ENCODE measurements around the gene GARNL3.

GARNL3 gene

GRCh38 chr9:127241354-127241753, 23.2 kb upstream of the GARNL3 start:
- no peak for DNase-seq

DNA sequence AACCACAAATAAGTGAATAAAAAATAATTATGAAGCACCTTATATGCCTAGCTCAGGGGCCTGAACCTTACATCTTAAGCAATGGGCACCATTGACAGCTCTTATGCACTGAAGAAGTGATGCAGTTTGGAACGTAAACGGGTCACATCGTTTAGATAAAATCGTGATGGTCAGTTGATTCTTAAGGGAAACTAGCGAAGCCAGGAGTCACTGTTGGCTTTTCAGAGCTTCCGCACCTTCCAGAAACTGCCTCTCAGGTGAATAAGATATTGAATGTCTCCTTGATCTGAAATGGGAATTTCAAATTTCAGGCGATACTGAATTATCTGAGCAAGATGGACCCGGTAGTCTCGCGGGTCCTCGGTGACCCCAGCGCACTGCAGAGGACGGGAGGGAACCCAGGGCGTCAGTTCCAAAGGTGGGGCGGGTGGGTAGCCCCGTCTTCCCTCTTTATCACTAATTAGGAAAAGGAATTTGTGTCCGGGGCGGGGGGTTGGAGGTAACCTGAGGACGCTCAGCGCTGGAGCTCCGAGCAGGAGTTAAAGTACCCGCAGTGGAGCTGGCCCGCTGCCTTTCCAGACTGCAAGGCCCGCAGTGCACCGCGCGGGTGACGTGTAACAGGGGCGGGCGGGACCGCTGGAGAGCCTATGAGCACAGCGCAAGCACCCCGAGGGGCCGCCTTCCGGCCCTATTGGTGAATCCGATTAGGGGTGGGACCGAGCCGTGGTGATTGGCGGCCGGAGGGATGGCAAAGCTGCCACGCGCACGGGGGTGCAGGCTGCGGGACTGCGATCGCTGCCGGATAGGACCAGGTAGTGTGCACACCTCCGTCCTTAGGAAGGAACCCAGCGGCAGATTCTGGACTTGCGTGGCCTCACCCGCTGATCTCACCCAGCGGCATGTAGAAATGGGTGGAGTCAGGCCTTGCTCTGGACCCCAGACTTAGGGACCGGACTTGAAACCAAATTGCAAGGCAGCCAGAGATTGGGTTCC, 19.7 kb upstream of the GARNL3 start:
- peak; percentile 90 for DNase-seq

- no peak for DNase-seq
Measured at GRCh38 chr9:127245637-127246164, 18.9 kb upstream of the GARNL3 start.

- DNase-seq, result no peak
Measured at GRCh38 chr9:127248241-127248640, 16.3 kb upstream of the GARNL3 start.

DNA sequence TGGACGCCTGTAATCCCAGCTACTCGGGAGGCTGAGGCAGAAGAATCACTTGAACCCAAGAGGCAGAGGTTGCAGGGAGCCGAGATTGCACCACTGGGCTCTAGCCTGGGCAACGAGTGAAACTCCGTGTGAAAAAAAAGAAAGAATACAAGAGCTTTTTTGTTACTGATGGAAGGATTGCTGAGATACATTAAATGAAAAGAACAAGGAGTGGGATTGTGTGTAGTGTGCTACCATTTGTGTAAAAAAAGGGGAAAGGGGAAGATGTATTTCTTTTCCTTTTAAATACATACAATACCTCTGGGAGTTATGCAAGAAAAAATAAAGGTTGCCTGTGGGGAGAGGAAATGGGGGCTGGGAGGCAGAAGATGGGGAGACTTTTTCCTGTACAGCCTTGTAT, 14.7 kb upstream of the GARNL3 start:
- no peak for DNase-seq

- DNase-seq, result no peak
Measured at GRCh38 chr9:127250896-127251391, 13.6 kb upstream of the GARNL3 start.

GRCh38 chr9:127252410-127253318, 11.9 kb upstream of the GARNL3 start:
- no peak for DNase-seq

DNA sequence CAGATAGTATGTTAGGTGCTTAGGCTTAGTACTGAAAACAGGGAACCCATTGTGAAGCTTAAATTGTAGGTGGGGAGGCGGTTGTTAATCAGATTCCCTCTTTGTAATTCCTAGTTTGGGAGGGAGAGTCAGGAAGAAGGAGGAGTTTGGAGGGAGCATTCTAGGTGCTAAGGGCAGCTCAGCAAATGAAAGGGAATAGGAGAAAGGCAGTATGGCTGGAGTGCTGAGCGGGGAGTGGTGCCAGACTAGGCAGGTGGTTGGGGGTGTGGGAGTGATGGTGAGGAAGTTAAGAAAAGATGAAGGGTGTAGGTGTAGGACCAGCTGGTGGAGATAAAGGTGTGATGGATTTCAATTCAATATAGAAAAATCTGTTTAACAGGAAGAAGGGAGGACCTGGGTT, 11.1 kb upstream of the GARNL3 start:
- DNase-seq, result no peak

DNA sequence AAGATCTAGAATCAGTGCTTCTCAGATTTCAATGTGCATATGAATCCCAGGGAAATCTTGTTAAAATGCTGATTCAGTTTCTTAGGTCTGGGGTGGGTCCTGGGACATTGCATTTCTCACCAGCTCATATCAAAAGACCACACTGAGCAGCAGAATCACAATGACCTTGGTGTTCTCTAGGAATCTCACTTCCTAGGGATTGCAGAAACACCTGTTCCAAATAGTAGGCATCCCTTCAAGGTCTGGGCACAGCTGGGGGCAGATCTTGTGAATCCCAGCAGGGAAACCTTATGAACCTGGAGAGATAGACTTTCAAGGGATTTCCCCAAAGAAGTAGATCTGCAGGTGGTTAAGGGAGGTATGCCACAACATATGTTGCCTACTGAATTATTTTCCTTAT, 8.9 kb upstream of the GARNL3 start:
- DNase-seq, result no peak

- no peak for DNase-seq
Measured at GRCh38 chr9:127256324-127256723, 8.2 kb upstream of the GARNL3 start.

DNA sequence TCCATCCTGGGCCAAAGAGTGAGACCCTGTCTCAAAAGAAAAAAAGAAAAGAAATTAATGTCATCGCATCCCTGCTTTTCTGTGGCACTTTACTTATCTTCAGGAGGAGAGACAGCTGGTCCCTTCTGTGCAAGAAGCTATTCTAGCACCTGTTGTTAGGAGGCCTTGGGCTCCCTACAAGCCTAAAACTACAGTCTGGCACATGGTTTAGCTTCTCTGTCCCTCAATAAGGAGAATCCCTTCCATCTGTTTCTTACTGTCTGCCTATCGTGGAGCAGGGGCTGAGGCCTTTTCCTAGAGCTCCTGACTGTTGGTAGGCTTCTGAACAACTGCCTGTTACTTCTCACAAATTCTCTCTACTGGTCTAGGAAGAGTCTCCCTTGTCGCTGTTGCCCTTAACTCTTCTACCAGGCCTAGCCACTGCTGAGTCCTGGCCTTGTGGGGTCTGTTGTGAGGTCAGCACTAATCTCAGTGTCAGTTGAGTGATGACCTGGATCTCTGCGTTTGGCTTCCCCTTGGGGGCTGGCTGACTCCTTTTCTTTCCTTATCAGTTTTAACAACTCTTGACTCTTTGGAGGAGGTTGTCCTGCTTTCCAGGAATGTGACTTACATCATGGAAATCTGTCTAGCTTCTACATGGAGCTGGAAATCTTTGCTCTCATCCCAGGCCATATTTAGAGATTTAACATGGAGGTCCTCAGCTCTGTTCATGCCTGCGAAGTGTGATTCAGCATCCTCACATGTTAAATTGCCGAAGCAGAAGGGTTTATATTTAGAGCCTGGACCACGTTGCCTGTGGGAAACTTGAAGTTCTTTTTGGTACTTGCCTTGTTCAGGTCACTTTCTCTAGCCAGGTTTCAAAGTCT, 5.7 kb upstream of the GARNL3 start:
- DNase-seq, result no peak

DNA sequence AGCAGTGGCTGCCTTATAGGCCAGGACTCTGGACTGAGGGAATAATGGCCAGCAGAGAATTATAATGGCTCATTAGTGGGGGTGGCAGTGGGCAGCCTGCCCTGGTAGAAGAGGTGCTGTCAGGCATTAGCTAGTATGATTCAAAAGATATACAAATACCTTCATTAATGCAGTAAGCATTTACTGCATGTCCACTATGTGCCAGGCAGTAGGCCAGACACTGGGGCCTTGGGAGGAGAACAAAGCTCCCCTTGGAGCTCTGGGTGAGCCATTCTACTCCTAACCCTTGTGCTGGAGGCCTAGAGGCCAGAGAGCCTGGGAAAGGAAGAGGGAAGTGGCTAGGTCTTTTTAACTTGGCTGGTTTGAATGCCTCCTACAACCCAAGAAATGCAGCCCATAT, 2.0 kb upstream of the GARNL3 start:
- no peak for DNase-seq

DNA sequence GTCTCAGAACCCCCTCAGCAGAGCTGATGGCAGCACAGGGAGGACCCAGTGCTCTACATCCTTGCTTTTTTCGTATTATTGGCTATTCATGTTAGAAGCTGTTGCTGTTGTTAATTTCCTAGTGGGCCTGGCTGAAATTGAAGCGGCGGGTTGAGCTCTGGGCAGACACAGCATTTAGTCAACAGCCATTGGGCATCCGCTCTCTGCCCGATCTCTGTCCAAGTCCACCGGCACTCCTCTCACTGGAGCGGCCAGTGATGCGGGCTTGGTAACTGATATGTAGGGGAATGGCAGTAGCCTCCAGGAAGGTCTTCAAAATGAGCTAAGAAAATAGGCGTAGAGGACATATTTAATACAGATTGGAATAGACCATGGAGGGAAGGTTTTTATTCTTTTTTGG, 1.3 kb upstream of the GARNL3 start:
- no peak for DNase-seq

GRCh38 chr9:127263664-127264063, 910 bp upstream of the GARNL3 start:
- no peak for DNase-seq

- no peak for DNase-seq
Measured at GRCh38 chr9:127267793-127268525, 3.4 kb downstream of the GARNL3 start.

- no peak for DNase-seq
Measured at GRCh38 chr9:127269449-127269848, 4.9 kb downstream of the GARNL3 start.

DNA sequence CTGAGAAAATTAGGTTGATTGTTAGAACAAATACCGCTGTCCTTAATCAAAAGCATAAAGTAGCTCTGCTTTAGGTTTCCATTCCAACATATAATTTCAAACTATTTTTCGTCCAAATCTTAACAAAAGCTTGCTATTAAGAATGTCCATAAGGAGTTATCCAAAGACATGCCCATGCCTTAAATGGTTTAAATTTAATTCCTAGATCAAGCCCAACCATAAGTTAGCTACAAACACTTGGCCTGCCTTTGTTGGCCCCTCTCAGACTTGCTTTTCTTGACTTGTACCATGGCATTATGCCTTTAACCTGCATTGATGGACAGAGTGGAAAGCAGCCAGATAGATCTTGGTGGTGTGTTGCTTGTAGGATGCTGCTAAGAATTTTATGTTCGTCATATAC, 8.8 kb downstream of the GARNL3 start:
- no peak for DNase-seq

GRCh38 chr9:127277099-127277498, 12.5 kb downstream of the GARNL3 start:
- no peak for DNase-seq

- DNase-seq, result no peak
Measured at GRCh38 chr9:127277770-127278169, 13.2 kb downstream of the GARNL3 start.

GRCh38 chr9:127278372-127278771, 13.8 kb downstream of the GARNL3 start:
- no peak for DNase-seq

DNA sequence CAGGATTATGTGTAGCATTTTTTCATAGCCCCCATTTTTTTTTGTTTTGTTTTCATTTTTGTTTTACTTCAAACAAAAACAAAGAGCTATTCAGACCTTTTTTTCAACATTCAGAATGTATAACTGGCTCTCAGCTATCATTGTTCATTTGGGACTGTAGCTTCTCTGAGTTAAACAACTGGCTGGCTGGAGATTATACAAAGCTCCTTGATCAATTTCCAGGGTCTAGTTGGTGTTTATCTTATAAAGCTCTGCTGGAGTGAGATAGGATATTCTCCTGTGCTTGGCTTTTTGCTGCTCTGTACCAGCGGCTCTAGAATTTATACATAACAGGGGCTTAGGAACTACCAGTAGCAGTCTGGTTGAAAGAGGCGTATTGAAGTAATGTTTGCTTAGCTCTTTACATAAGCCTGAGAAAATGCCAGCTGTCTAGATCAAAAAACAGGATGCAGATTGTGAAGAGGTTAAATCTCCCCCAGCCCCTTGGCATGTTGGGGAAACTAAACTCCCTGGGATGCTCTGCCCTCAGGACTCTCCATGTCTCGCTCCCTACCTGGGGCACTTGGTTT, 15.2 kb downstream of the GARNL3 start:
- no peak for DNase-seq
